Activated CD4-positive, CD25-positive, alpha-beta regulatory T cell treated with anti-CD3 and anti-CD28 coated beads, Interleukin-2, amount 50 U/mL, for 24 hours (primary cell): ENCODE data around the gene RSBN1.
"Not testable (repeated sequence)": the region's sequence is repeated elsewhere in the genome, so short reads cannot be mapped to it uniquely, and the experiment has no call there.

Source experiments
- ATAC-seq, 2 donors: fragments of 150-1000 bp; cut with Tn5 transposase; one replicate each; pipeline ENCODE4 v1.10.0; 2021; ENCODE audit warnings: mild to moderate bottlenecking in 1 of 2, moderate library complexity in 1 of 2

Gene RSBN1

DNA sequence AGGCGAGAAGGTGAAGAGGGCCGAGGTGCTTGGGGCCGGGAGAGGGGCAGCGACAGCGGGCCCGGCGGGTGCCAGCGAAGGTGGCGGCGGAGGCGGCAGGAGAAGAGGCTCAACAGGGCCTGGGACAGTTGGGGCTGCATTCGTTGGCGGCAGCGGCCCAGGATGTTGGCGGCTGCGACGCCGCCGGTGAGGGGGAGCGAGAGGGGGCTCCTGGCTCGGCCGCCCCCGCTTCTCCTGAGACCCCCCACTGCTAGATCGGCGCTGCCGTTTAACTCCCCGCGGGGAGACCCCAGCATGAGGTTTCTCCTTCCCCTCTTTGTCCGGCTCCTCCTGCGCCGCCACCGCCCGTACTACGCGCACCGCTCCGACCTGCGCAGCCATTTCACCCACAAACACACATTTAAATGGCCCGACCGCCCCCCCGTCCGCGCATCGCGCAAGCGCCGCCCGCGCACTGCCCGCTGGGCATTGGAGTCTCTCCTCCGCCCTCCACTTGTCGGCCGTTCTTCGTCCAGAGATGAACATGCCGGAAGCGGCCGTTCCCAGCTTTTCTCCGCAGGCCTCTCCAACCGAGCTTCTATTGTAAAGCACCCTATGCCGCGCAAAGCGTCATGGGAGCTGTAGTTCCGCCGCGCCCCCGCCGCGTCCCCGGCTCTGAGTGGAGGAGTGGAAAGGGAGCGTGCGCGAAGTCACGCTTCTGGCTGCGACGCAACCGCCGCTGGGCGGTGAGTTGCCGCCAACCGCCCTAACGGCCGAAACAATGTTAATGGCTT is at the start of gene RSBN1:
RSBN1 (minus strand) TSS at position 589 of the 773 bp plus-strand sequence; CDS start at position 525, 64 bp downstream.
- ATAC-seq, result peak; percentile 89 to 93

DNA sequence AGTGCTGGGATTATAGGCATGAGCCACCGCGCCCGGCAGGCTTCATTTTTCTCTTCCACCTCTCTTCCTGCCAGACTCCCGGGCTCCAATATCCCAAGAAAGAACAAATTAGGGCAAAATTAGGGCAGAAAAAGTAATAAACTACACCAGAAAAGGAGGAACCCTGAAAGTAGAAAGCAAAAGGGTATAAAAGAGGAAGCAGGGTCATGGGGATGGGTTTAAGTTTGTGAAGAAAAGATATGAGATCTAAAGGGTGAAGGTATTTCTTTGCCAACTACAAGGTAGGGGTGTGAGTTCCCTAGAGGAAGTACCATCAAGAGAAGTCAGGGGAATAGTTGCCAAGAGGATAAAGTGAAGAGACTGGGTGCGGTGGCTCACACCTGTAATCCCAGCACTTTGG is 49.4 kb upstream of the RSBN1 start:
- ATAC-seq, result no peak

DNA sequence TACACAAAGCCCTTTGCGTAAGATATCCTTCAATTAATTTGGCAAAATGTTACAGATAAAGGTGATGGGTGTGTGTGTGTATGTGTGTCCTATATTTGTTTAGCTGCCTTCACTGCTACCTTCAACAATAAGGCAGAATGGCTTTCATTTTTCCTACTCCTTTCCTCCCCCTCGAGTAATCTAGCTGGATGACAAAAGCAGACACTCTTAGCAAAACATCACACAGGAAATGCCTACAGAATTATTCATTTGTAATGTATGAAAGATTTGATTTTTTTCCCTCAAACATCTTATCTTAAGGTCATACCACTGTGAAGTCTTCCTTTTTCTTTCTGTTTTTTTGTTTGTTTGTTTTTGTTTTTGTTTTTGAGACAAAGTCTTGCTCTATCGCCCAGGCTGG is 48.6 kb upstream of the RSBN1 start:
- ATAC-seq, result no peak

GRCh38 chr1:113859478-113860175 is 47.4 kb upstream of the RSBN1 start:
- peak; percentile 28 to 82 for ATAC-seq

DNA sequence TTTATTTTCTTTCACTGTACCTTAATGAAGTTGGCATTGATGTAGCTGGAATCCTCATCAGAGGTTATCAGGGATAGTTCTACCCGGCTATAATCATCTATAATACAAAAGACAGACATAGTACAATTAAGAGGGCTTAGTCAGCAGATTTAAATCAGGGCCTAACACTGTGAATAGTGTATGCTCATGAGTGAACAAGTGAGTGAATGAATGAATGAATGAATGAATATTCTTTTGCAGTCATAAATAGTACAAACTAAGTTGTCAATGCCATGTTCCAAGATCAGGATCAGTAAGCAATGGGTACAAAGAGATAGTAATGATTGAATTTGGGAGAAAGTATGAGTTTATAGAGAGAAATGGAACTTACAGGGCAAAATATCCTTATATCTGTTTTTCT is 46.7 kb upstream of the RSBN1 start:
- no peak for ATAC-seq

- ATAC-seq, result no peak
These were observed 46.1 kb upstream of the RSBN1 start for GRCh38 chr1:113858418-113858817.

GRCh38 chr1:113857776-113858175 is 45.5 kb upstream of the RSBN1 start:
- no peak for ATAC-seq

DNA sequence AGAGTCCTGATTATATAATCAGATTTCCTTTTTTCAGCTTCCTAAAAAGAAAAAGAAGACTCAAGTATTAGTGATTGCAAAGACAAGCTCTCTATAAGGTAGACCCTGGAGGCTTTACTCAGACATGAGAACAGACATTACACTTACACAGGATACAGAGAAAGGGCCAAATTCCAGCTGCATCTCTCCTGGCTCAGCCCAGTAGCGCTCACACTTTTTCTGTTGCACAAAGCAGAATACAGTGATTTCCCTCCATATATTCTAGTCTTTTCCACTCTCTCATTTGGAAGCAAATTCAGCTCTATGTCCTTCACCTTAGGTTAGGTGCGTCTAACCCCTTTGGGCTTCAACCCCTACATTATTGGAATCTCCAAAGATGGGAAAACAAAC is 44.1 kb upstream of the RSBN1 start:
- ATAC-seq, result no peak

DNA sequence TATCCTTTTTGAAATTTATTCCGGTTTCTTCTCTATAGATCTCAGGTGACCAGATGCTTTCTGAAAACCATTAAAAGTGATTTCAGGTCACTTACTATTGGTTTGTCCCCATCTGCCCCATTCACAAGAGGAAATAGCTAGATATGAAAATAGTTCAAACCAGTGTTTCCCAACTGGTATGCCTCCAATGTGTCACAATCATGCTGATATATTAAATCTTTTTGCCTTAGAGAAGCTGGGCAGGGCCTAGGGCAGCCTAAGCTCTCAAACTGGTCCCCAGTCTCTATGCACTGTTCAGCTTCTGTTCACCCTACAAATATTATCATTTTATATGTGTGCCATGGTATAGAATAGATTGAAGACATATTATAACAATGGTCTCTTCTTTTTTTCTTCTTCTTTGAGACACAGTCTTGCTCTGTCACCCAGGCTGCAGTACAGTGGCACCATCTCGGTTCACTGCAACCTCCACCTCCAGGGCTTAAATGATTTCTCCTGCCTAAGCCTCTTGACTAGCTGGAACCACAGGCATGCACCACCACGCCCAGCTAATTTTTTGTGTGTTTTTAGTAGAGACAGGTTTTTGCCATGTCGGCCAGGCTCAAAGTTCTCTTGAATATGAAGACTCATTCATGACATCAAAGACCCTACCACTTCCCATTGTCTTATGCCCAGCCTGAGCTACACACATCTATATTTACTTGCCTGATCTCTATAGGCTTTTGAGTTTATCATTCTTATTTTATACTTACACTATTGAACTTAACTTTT is 43.5 kb upstream of the RSBN1 start:
- ATAC-seq, result no peak

GRCh38 chr1:113854234-113854633 is 42.0 kb upstream of the RSBN1 start:
- peak in 1 of 2 donors; percentile 24 for ATAC-seq

- not testable (repeated sequence) for ATAC-seq
These were observed 40.4 kb upstream of the RSBN1 start for GRCh38 chr1:113852694-113853093.

DNA sequence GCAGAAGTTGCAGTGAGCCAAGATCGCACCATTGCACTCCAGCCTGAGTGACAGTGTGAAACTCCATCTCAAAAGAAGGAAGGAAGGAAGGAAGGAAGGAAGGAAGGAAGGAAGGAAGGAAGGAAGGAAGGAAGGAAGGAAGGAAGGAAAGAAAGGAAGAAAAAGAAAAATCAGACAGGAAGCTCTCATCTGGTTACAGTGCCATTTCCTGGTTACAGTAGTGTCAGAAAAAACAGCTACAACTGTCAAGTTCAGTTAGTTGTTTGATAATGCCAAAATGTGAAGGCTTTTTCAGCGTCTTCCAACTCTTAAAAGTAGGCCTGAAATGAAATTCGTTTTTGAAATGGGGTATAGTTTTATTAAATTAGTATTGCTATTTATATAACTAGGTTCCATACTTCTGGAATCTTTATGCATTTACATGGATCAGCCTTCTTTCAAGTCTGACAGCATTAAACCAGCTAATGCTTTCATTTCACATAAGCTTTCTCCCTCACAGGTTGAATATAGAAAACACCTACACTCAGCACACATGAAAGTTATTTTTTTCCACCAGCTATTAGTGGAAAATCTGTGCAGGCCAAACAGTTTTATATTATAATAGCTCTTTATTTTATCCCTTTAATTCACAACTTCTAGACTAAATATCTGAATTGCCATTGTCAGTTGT is 38.0 kb upstream of the RSBN1 start:
- no peak for ATAC-seq

- ATAC-seq, result no peak
These were observed 36.8 kb upstream of the RSBN1 start for GRCh38 chr1:113849072-113849471.

- no peak for ATAC-seq
These were observed 34.2 kb upstream of the RSBN1 start for GRCh38 chr1:113846391-113847035.

- ATAC-seq, result no peak
These were observed 24.3 kb upstream of the RSBN1 start for GRCh38 chr1:113836534-113836933.

GRCh38 chr1:113835686-113836290 is 23.5 kb upstream of the RSBN1 start:
- ATAC-seq, result no peak

GRCh38 chr1:113834716-113835115 is 22.4 kb upstream of the RSBN1 start:
- ATAC-seq, result no peak

GRCh38 chr1:113830039-113830438 is 17.8 kb upstream of the RSBN1 start:
- ATAC-seq, result no peak

- peak; percentile 17 to 33 for ATAC-seq
These were observed 9.6 kb upstream of the RSBN1 start for GRCh38 chr1:113821916-113822315.

- no peak for ATAC-seq
These were observed 6.3 kb upstream of the RSBN1 start for GRCh38 chr1:113818578-113818977.

GRCh38 chr1:113813218-113813617 is 942 bp upstream of the RSBN1 start:
- no peak for ATAC-seq

GRCh38 chr1:113812661-113813135 is 422 bp upstream of the RSBN1 start:
- no peak for ATAC-seq
